HepG2 (cell line): ENCODE measurements around the gene EFCAB8. TPM values are rescaled to one million over a fixed set of nuclear protein-coding genes. Genes with fewer than 3 reads are reported as not detected.
A peak's percentile ranks its signal among the peaks of the same experiment; 100 is the strongest.

Experiments used
- HNF4G ChIP-seq, 2 experiments: sonication (generic) in 1 of 2; formaldehyde crosslinking in 1 of 2; IDR thresholded peaks; 2 replicates each; pipeline versions ENCODE4 v1.4.0 to v1.6.1; 2011 to 2020; ENCODE audit warnings: borderline replicate concordance in 2 of 2, low read depth in 2 of 2, mild to moderate bottlenecking in 2 of 2, low read length in 1 of 2, missing genetic modification reagents in 1 of 2, moderate library complexity in 1 of 2
- JDP2 ChIP-seq: sonication (generic); formaldehyde crosslinking; IDR thresholded peaks from 2 replicates; pipeline ENCODE4 v1.8.1; 2022; ENCODE audit warnings: missing genetic modification reagents, borderline replicate concordance
- MAFK ChIP-seq, 2 experiments: IDR thresholded peaks in 1 of 2; conservative IDR thresholded peaks in 1 of 2; 2 replicates each; pipeline ENCODE4 v1.6.1; 2011; ENCODE audit warnings: improper control_type of control experiment in 2 of 2, low read length in 2 of 2
- MXD4 ChIP-seq: IDR thresholded peaks from 2 replicates; pipeline ENCODE4 v1.6.1; 2016; ENCODE audit warnings: mild to moderate bottlenecking, missing biosample characterization, missing genetic modification reagents
- MZF1 ChIP-seq: sonication (generic); formaldehyde crosslinking; IDR thresholded peaks from 2 replicates; pipeline ENCODE4 v1.8.1; 2023; ENCODE audit warnings: mild to moderate bottlenecking, missing genetic modification reagents, borderline replicate concordance
- PHF5A ChIP-seq: IDR thresholded peaks from one replicate; pipeline ENCODE4 v1.6.1; 2018; ENCODE audit warnings: low read depth, missing genetic modification reagents; ENCODE audit not compliant: unreplicated experiment
- SP140L ChIP-seq: sonication (generic); formaldehyde crosslinking; IDR thresholded peaks from 2 replicates; pipeline ENCODE4 v1.4.0; 2020; ENCODE audit warnings: missing genetic modification reagents, borderline replicate concordance
- TBL1XR1 ChIP-seq: fragments of 150-350 bp; IDR thresholded peaks from 2 replicates; pipeline ENCODE4 v1.6.1; 2014; ENCODE audit warnings: borderline replicate concordance, low read length; ENCODE audit not compliant: partially characterized antibody
- TEAD2 ChIP-seq: sonication (generic); formaldehyde crosslinking; IDR thresholded peaks from 2 replicates; pipeline ENCODE4 v1.9.0; 2021; ENCODE audit warnings: missing genetic modification reagents
- TEAD3 ChIP-seq: optimal IDR thresholded peaks from 2 replicates; pipeline ENCODE3; 2016; ENCODE audit warnings: borderline replicate concordance
- U2AF2 ChIP-seq: fragments of 200-400 bp; formaldehyde crosslinking; IDR thresholded peaks from 2 replicates; pipeline ENCODE4 v1.6.1; 2017; ENCODE audit warnings: low read depth, mild to moderate bottlenecking, low read length
- ZNF121 ChIP-seq: sonication (generic); formaldehyde crosslinking; IDR thresholded peaks from 2 replicates; pipeline ENCODE4 v1.5.0; 2020; ENCODE audit warnings: mild to moderate bottlenecking, missing genetic modification reagents
- ZNF230 ChIP-seq: sonication (generic); formaldehyde crosslinking; IDR thresholded peaks from 2 replicates; pipeline ENCODE4 v1.4.0; 2020; ENCODE audit warnings: mild to moderate bottlenecking, missing genetic modification reagents
- ZNF460 ChIP-seq: sonication (generic); formaldehyde crosslinking; IDR thresholded peaks from 2 replicates; pipeline ENCODE4 v1.5.1; 2020; ENCODE audit warnings: missing genetic modification reagents, mild to moderate bottlenecking, borderline replicate concordance
- ZNF577 ChIP-seq: sonication (generic); formaldehyde crosslinking; IDR thresholded peaks from 2 replicates; pipeline ENCODE4 v1.4.0; 2020; ENCODE audit warnings: mild to moderate bottlenecking, low read depth, missing genetic modification reagents, borderline replicate concordance
- polyA plus RNA-seq, 8 experiments: library from polyadenylated mRNA; depleted of rRNA in 3 of 8; stranded (reverse) in 7 of 8; unstranded in 1 of 8; fragments of >200 nt; fragmentation: Illumina TruSeq in 4 of 8; extraction: Trizol in 4 of 8; gene quantifications; 2 replicates each; pipeline versions ENCODE4 v1.2.1 to v1.2.3, GENCODE V29; 2011 to 2016; ENCODE audit warnings: low read depth in 4 of 8, missing spikeins in 1 of 8, mixed read lengths in 1 of 8; ENCODE audit not compliant: insufficient read depth in 1 of 8
- total RNA-seq, 5 experiments: library from RNA; depleted of rRNA; stranded (reverse); fragments of >200 nt; fragmentation: Illumina TruSeq; extraction: Trizol; gene quantifications; 2 replicates each; pipeline ENCODE4 v1.2.3, GENCODE V29; 2016; ENCODE audit warnings: low read depth in 1 of 5
- TF ChIP-seq, protein P1 (sequence below): sonication (generic); formaldehyde crosslinking; IDR thresholded peaks from 2 replicates; pipeline ENCODE4 v1.8.1; 2023; ENCODE audit warnings: mild to moderate bottlenecking, inconsistent platforms, moderate library complexity, missing genetic modification reagents, borderline replicate concordance
- TF ChIP-seq, protein P2 (sequence below), 2 experiments: sonication (generic) in 1 of 2; formaldehyde crosslinking in 1 of 2; IDR thresholded peaks; 2 replicates each; pipeline versions ENCODE4 v1.5.1 to v1.6.1; 2011 to 2020; ENCODE audit warnings: borderline replicate concordance in 1 of 2, low read depth in 1 of 2, low read length in 1 of 2, mild to moderate bottlenecking in 1 of 2, missing genetic modification reagents in 1 of 2, moderate library complexity in 1 of 2
- TF ChIP-seq, protein P3 (sequence below): IDR thresholded peaks from 2 replicates; pipeline ENCODE4 v1.6.1; 2016
- TF ChIP-seq, protein P4 (sequence below): sonication (generic); formaldehyde crosslinking; IDR thresholded peaks from 2 replicates; pipeline ENCODE4 v1.5.0; 2020; ENCODE audit warnings: missing genetic modification reagents
- TF ChIP-seq, protein P5 (sequence below): IDR thresholded peaks from 2 replicates; pipeline ENCODE4 v1.6.1; 2016; ENCODE audit warnings: missing compliant biosample characterization, missing genetic modification reagents, borderline replicate concordance

EFCAB8 gene
- total and polyA plus RNA-seq, 2 of the 13 experiments (the other 11 are each of a cell fraction or from before 2014, with no cell fraction given): 0.15 to 0.22 TPM

DNA sequence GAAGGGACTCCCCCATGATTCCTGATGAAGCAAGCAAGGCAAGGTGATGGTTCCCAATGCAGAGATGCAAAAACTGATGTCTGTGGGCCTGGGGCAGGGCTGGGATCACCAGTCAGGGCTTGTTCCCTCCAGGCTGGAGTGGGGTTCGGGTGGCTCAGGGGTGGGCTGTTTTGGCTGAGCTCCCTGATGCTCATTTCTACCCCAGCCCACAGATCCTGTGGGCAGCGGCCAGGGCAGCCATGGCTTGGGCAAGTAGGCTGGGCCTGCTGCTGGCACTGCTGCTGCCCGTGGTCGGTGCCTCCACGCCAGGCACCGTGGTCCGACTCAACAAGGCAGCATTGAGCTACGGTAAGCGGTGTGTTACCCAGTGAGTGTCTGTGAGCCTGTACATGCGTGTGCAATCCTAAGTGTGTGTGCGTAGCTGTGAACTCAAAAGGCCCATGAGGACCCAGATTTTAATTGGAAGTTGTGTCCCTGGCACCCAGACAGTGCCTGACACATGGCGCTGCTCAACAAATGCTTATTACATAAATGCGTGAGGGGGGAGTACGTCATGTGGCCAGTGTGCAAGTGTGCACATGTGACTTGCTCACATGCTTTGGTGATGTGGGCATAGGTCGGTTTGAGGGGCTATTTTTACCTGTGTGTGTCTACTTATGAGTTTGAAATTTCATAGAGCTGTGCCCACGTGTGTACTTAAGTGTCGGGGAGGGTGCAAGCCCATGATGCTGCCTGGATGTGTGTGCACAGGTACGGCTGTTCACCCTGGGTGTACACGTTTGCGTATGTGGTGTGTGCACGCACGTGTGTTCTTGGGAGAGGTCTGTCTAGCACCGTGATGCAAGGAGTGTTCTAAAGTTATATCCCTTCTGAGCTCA is 149.9 kb downstream of the EFCAB8 start (continued):
- TF ChIP-seq, protein P1, sequence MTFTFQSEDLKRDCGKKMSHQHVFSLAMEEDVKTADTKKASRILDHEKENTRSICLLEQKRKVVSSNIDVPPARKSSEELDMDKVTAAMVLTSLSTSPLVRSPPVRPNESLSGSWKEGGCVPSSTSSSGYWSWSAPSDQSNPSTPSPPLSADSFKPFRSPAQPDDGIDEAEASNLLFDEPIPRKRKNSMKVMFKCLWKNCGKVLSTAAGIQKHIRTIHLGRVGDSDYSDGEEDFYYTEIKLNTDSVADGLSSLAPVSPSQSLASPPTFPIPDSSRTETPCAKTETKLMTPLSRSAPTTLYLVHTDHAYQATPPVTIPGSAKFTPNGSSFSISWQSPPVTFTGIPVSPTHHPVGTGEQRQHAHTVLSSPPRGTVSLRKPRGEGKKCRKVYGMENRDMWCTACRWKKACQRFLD: 0 out of 2 replicates have a peak, but pooled peaks have one; percentile 12
- no peak for TF ChIP-seq MXD4 (CRISPR knock-in tag)
- TF ChIP-seq TEAD2: peak; percentile 50; the same call in 1 of the 2 replicates
- TF ChIP-seq, protein P2, sequence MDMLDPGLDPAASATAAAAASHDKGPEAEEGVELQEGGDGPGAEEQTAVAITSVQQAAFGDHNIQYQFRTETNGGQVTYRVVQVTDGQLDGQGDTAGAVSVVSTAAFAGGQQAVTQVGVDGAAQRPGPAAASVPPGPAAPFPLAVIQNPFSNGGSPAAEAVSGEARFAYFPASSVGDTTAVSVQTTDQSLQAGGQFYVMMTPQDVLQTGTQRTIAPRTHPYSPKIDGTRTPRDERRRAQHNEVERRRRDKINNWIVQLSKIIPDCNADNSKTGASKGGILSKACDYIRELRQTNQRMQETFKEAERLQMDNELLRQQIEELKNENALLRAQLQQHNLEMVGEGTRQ (IDR thresholded peaks at IDR 0.05; ENCODE audit: low read depth, low read length): peak; percentile 80
- TF ChIP-seq, protein P2 (CRISPR knock-in tag; IDR thresholded peaks at IDR 0.05; ENCODE audit: borderline replicate concordance): peak; percentile 80; the same call in 1 of the 2 replicates
- TF ChIP-seq MAFK (conservative IDR thresholded peaks at IDR 0.05 in 1 of 2, IDR thresholded peaks at IDR 0.05 in 1 of 2; ENCODE audit: low read length in 2 of 2): no peak
- no peak for TF ChIP-seq ZNF460
- TF ChIP-seq U2AF2: no peak
- no peak for TF ChIP-seq ZNF577 (CRISPR knock-in tag)
- TF ChIP-seq, protein P3, sequence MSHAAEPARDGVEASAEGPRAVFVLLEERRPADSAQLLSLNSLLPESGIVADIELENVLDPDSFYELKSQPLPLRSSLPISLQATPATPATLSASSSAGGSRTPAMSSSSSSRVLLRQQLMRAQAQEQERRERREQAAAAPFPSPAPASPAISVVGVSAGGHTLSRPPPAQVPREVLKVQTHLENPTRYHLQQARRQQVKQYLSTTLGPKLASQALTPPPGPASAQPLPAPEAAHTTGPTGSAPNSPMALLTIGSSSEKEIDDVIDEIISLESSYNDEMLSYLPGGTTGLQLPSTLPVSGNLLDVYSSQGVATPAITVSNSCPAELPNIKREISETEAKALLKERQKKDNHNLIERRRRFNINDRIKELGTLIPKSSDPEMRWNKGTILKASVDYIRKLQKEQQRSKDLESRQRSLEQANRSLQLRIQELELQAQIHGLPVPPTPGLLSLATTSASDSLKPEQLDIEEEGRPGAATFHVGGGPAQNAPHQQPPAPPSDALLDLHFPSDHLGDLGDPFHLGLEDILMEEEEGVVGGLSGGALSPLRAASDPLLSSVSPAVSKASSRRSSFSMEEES (CRISPR knock-in tag): peak; percentile 87
- TF ChIP-seq ZNF121: no peak; the same call in 1 of the 2 replicates
- TF ChIP-seq, protein P4, sequence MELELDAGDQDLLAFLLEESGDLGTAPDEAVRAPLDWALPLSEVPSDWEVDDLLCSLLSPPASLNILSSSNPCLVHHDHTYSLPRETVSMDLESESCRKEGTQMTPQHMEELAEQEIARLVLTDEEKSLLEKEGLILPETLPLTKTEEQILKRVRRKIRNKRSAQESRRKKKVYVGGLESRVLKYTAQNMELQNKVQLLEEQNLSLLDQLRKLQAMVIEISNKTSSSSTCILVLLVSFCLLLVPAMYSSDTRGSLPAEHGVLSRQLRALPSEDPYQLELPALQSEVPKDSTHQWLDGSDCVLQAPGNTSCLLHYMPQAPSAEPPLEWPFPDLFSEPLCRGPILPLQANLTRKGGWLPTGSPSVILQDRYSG: peak; percentile 77; the same call in 1 of the 2 replicates
- TF ChIP-seq JDP2 (CRISPR knock-in tag): no peak; the same call in 1 of the 2 replicates
- no peak for TF ChIP-seq PHF5A (CRISPR knock-in tag)
- TF ChIP-seq HNF4G (IDR thresholded peaks at IDR 0.05; ENCODE audit: borderline replicate concordance, low read depth, low read length): 0 out of 2 replicates have a peak, but pooled peaks have one; percentile 4
- TF ChIP-seq HNF4G (CRISPR knock-in tag; IDR thresholded peaks at IDR 0.05; ENCODE audit: borderline replicate concordance, low read depth): peak; percentile 48; the same call in 1 of the 2 replicates
- TF ChIP-seq ZNF230 (CRISPR knock-in tag): no peak; the same call in 1 of the 2 replicates
- TF ChIP-seq MZF1 (CRISPR knock-in tag): no peak
- no peak for TF ChIP-seq SP140L
- TF ChIP-seq TBL1XR1: no peak
- TF ChIP-seq, protein P5, sequence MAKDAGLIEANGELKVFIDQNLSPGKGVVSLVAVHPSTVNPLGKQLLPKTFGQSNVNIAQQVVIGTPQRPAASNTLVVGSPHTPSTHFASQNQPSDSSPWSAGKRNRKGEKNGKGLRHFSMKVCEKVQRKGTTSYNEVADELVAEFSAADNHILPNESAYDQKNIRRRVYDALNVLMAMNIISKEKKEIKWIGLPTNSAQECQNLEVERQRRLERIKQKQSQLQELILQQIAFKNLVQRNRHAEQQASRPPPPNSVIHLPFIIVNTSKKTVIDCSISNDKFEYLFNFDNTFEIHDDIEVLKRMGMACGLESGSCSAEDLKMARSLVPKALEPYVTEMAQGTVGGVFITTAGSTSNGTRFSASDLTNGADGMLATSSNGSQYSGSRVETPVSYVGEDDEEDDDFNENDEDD (CRISPR knock-in tag): no peak
- no peak for TF ChIP-seq TEAD3 (CRISPR knock-in tag)
